HG03095 (cell line): Measurements from ENCODE around the gene TRAFD1.
A peak's percentile ranks its signal among the peaks of the same experiment; 100 is the strongest.

Experiments
- ATAC-seq: cut with Tn5 transposase; IDR thresholded peaks from one replicate; pipeline ENCODE4 v1.9.1; 2021; ENCODE audit warnings: moderate library complexity; ENCODE audit not compliant: unreplicated experiment

The TRAFD1 gene

GRCh38 chr12:112115259-112116045 lies 9.9 kb upstream of the TRAFD1 start:
- no peak for ATAC-seq

GRCh38 chr12:112116232-112117060 lies 8.9 kb upstream of the TRAFD1 start:
- ATAC-seq: no peak

GRCh38 chr12:112117685-112118084 lies 7.7 kb upstream of the TRAFD1 start:
- no peak for ATAC-seq

GRCh38 chr12:112121780-112122565 lies 3.4 kb upstream of the TRAFD1 start:
- ATAC-seq: no peak

GRCh38 chr12:112122823-112123690 lies 2.3 kb upstream of the TRAFD1 start:
- ATAC-seq: no peak

- no peak for ATAC-seq
Observed at GRCh38 chr12:112124918-112125249, 476 bp upstream of the TRAFD1 start.

- no peak for ATAC-seq
Observed at GRCh38 chr12:112126000-112126438, 659 bp downstream of the TRAFD1 start.

GRCh38 chr12:112126911-112127310 lies 1.6 kb downstream of the TRAFD1 start:
- ATAC-seq: no peak

GRCh38 chr12:112130441-112130998 lies 5.2 kb downstream of the TRAFD1 start:
- ATAC-seq: peak; percentile 55

GRCh38 chr12:112131686-112132085 lies 6.3 kb downstream of the TRAFD1 start:
- ATAC-seq: no peak

GRCh38 chr12:112133418-112133817 lies 8.1 kb downstream of the TRAFD1 start:
- no peak for ATAC-seq

GRCh38 chr12:112134731-112135130 lies 9.4 kb downstream of the TRAFD1 start:
- ATAC-seq: no peak

- ATAC-seq: no peak
Observed at GRCh38 chr12:112140728-112141127, 15.4 kb downstream of the TRAFD1 start.

- ATAC-seq: no peak
Observed at GRCh38 chr12:112146123-112146522, 20.8 kb downstream of the TRAFD1 start.

- no peak for ATAC-seq
Observed at GRCh38 chr12:112148031-112148513, 22.7 kb downstream of the TRAFD1 start.

GRCh38 chr12:112149596-112149995 lies 24.2 kb downstream of the TRAFD1 start:
- no peak for ATAC-seq

- no peak for ATAC-seq
Observed at GRCh38 chr12:112151766-112152541, 26.6 kb downstream of the TRAFD1 start.

GRCh38 chr12:112153181-112153892 lies 28.0 kb downstream of the TRAFD1 start:
- ATAC-seq: no peak

- no peak for ATAC-seq
Observed at GRCh38 chr12:112153893-112154219, 28.5 kb downstream of the TRAFD1 start.
